ENCODE measurements around the gene PGAM2.

Gene PGAM2

GRCh38 chr7:44107961-44108767 lies 42.8 kb upstream of the PGAM2 start:
- Histone ChIP-seq H2BK5ac (ENCODE audit: low read depth, low read length, poor library complexity, severe bottlenecking) (no peak overlapping the region), H3K14ac (ENCODE audit: low read length in 2 of 2) (no peak overlapping the region), H3K4me2 (ENCODE audit: low read length, poor library complexity, severe bottlenecking) (no peak overlapping the region), H3K27ac (ENCODE audit: low read length, poor library complexity, severe bottlenecking) (no peak overlapping the region), H3K4me3 (ENCODE audit: insufficient read depth in 1 of 2, low read depth in 1 of 2, low read length in 2 of 2) (no peak overlapping the region), H3K4ac (ENCODE audit: low read depth in 1 of 2, low read length in 2 of 2) (no peak overlapping the region), H2AK5ac (ENCODE audit: low read length, severe bottlenecking) (no peak overlapping the region), H3K4me1 (ENCODE audit: control insufficient read depth, insufficient read depth, low read depth, low read length) (peaks cover 62% of the 10 kb centered on the region), H4K8ac (ENCODE audit: low read length) (no peak overlapping the region), H3K9ac (ENCODE audit: low read length) (no peak overlapping the region), H2BK12ac (ENCODE audit: low read length in 2 of 2) (no peak overlapping the region), H3K79me1 (replicated peaks; ENCODE audit: low read length, poor library complexity, severe bottlenecking) (peaks cover 18% of the 10 kb centered on the region), H2BK120ac (ENCODE audit: low read depth, low read length) (no peak overlapping the region), H3K9me3 (ENCODE audit: control insufficient read depth, low read length) (no peaks in the 10 kb centered on the region), H4K91ac (ENCODE audit: low read length) (no peak overlapping the region), H3K18ac (ENCODE audit: low read depth in 1 of 2, low read length in 2 of 2) (no peak overlapping the region), H2BK15ac (ENCODE audit: low read depth, poor library complexity, severe bottlenecking) (no peak overlapping the region), H3K36me3 (ENCODE audit: control insufficient read depth in 1 of 2, insufficient read depth in 2 of 2, low read depth in 1 of 2, low read length in 2 of 2) (peaks cover 66 to 73% of the 10 kb centered on the region in 2 experiments), H2AFZ (ENCODE audit: low read depth, low read length) (no peak overlapping the region), H3K23ac (ENCODE audit: low read length in 2 of 2) (no peak overlapping the region), H3K27me3 (ENCODE audit: control insufficient read depth in 1 of 2, insufficient read depth in 1 of 2, low read length in 2 of 2) (no peaks in the 10 kb centered on the region)
- no peak for DNase-seq
- WGBS, result 96% methylated on average over 18 of the region's 21 CpGs

GRCh38 chr7:44107116-44107960 lies 42.0 kb upstream of the PGAM2 start:
- no peak overlapping the region for H3K18ac ChIP-seq (ENCODE audit: low read depth in 1 of 2, low read length in 2 of 2)
- H3K9me3 ChIP-seq (ENCODE audit: control insufficient read depth, low read length), result no peaks in the 10 kb centered on the region
- no peak overlapping the region for H2BK15ac ChIP-seq (ENCODE audit: low read depth, poor library complexity, severe bottlenecking)
- no peak overlapping the region for H4K8ac ChIP-seq (ENCODE audit: low read length)
- H3K36me3 ChIP-seq (ENCODE audit: control insufficient read depth in 1 of 2, insufficient read depth in 2 of 2, low read depth in 1 of 2, low read length in 2 of 2), result peaks cover 58 to 64% of the 10 kb centered on the region in 2 experiments
- 99% methylated on average over 18 of the region's 18 CpGs for WGBS
- H3K79me1 ChIP-seq (replicated peaks; ENCODE audit: low read length, poor library complexity, severe bottlenecking), result peaks cover 16% of the 10 kb centered on the region
- H3K14ac ChIP-seq (ENCODE audit: low read length in 2 of 2), result no peak overlapping the region
- no peaks in the 10 kb centered on the region for H3K27me3 ChIP-seq (ENCODE audit: control insufficient read depth in 1 of 2, insufficient read depth in 1 of 2, low read length in 2 of 2)
- no peak overlapping the region for H2AK5ac ChIP-seq (ENCODE audit: low read length, severe bottlenecking)
- no peak overlapping the region for H3K27ac ChIP-seq (ENCODE audit: low read length, poor library complexity, severe bottlenecking)
- no peak overlapping the region for H3K23ac ChIP-seq (ENCODE audit: low read length in 2 of 2)
- peak overlapping the region in 1 of 2 experiments; percentile 13 for H3K4me3 ChIP-seq (ENCODE audit: insufficient read depth in 1 of 2, low read depth in 1 of 2, low read length in 2 of 2)
- peak overlapping the region; percentile 38 for H3K9ac ChIP-seq (ENCODE audit: low read length)
- no peak overlapping the region for H3K4ac ChIP-seq (ENCODE audit: low read depth in 1 of 2, low read length in 2 of 2)
- peak overlapping the region; percentile 79 for H3K4me2 ChIP-seq (ENCODE audit: low read length, poor library complexity, severe bottlenecking)
- H2BK120ac ChIP-seq (ENCODE audit: low read depth, low read length), result no peak overlapping the region
- H2BK12ac ChIP-seq (ENCODE audit: low read length in 2 of 2), result no peak overlapping the region
- no peak for DNase-seq
- H2BK5ac ChIP-seq (ENCODE audit: low read depth, low read length, poor library complexity, severe bottlenecking), result no peak overlapping the region
- no peak overlapping the region for H2AFZ ChIP-seq (ENCODE audit: low read depth, low read length)
- no peak overlapping the region for H4K91ac ChIP-seq (ENCODE audit: low read length)
- peaks cover 64% of the 10 kb centered on the region for H3K4me1 ChIP-seq (ENCODE audit: control insufficient read depth, insufficient read depth, low read depth, low read length)

DNA sequence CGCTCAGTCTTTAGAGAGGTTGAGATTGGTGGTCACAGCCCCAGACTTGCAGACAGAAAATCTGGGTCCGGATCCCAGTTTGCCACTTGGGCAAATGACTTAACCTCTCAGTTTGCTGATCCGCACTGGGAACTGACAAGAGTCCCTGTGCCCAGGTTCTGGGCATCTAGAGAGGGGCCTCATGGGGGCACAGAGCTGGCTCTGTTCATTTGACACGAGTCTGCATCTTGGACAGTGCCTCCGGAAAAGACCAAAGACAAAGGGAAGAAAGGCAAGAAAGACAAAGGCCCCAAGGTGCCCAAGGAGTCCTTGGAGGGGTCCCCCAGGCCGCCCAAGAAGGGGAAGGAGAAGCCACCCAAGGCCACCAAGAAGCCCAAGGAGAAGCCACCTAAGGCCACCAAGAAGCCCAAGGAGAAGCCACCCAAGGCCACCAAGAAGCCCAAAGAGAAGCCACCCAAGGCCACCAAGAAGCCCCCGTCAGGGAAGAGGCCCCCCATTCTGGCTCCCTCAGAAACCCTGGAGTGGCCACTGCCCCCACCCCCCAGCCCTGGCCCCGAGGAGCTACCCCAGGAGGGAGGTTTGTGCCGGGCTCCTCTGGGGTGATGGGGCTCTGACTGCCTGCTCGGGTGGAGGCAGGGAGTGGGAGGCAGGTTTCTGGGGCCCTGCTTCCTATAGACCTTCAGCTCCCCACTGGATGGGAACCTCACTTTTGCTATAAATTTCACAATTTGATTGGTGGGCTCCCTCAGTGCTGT lies 41.1 kb upstream of the PGAM2 start:
- Histone ChIP-seq H3K4me1 (ENCODE audit: control insufficient read depth, insufficient read depth, low read depth, low read length) (peaks cover 68% of the 10 kb centered on the region), H4K8ac (ENCODE audit: low read length) (no peak overlapping the region), H3K9me3 (ENCODE audit: control insufficient read depth, low read length) (no peaks in the 10 kb centered on the region), H3K23ac (ENCODE audit: low read length in 2 of 2) (no peak overlapping the region), H2BK120ac (ENCODE audit: low read depth, low read length) (peak overlapping the region; percentile 7), H3K14ac (ENCODE audit: low read length in 2 of 2) (no peak overlapping the region), H4K91ac (ENCODE audit: low read length) (no peak overlapping the region), H3K9ac (ENCODE audit: low read length) (peak overlapping the region; percentile 88), H2AK5ac (ENCODE audit: low read length, severe bottlenecking) (no peak overlapping the region), H2BK5ac (ENCODE audit: low read depth, low read length, poor library complexity, severe bottlenecking) (no peak overlapping the region), H3K36me3 (ENCODE audit: control insufficient read depth in 1 of 2, insufficient read depth in 2 of 2, low read depth in 1 of 2, low read length in 2 of 2) (peaks cover 49 to 56% of the 10 kb centered on the region in 2 experiments), H3K4me2 (ENCODE audit: low read length, poor library complexity, severe bottlenecking) (peak overlapping the region; percentile 79), H3K18ac (ENCODE audit: low read depth in 1 of 2, low read length in 2 of 2) (no peak overlapping the region), H3K4me3 (ENCODE audit: insufficient read depth in 1 of 2, low read depth in 1 of 2, low read length in 2 of 2) (peak overlapping the region in 1 of 2 experiments; percentile 91), H2BK15ac (ENCODE audit: low read depth, poor library complexity, severe bottlenecking) (peak overlapping the region; percentile 8), H2AFZ (ENCODE audit: low read depth, low read length) (no peak overlapping the region), H3K27me3 (ENCODE audit: control insufficient read depth in 1 of 2, insufficient read depth in 1 of 2, low read length in 2 of 2) (no peaks in the 10 kb centered on the region), H3K4ac (ENCODE audit: low read depth in 1 of 2, low read length in 2 of 2) (no peak overlapping the region), H2BK12ac (ENCODE audit: low read length in 2 of 2) (no peak overlapping the region), H3K79me1 (replicated peaks; ENCODE audit: low read length, poor library complexity, severe bottlenecking) (peaks cover 12% of the 10 kb centered on the region), H3K27ac (ENCODE audit: low read length, poor library complexity, severe bottlenecking) (no peak overlapping the region)
- DNase-seq, result no peak
- WGBS, result 98% methylated on average over 6 of the region's 10 CpGs
